Stimulated activated CD4-positive, alpha-beta T cell treated with anti-CD3 and anti-CD28 coated beads, Interleukin-4, amount 100 ng/mL, for 24 hours (primary cell): ENCODE measurements around the gene TECR.
"Not testable (repeated sequence)": the region's sequence is repeated elsewhere in the genome, so short reads cannot be mapped to it uniquely, and the experiment has no call there.

ENCODE experiments used
- DNase-seq: peaks from one replicate; pipeline ENCODE4 v3.0.0-alpha.2; 2020

The TECR gene

GRCh38 chr19:14599548-14600147, 70.3 kb downstream of the TECR start:
- DNase-seq = no peak

GRCh38 chr19:14603990-14604387, 74.6 kb downstream of the TECR start:
- DNase-seq = no peak

DNA sequence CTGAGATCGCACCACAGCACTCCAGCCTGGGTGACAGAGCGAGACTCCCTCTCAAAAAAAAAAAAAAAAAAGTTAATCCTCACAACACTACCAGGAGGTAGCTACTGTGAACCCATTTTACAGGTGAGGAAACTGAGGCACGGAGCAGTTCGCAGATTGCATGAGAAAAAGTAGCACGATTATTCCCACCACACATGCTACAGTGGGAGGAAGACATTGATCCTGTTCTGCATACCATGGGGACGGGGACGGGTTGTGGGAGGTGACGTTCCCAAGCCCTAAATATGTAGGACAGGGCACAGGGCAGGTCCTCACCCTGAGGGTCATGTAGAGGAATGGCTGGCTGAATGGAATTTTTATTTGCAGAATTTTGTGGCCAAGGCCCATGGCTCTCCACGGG, 77.2 kb downstream of the TECR start:
- no peak for DNase-seq

DNA sequence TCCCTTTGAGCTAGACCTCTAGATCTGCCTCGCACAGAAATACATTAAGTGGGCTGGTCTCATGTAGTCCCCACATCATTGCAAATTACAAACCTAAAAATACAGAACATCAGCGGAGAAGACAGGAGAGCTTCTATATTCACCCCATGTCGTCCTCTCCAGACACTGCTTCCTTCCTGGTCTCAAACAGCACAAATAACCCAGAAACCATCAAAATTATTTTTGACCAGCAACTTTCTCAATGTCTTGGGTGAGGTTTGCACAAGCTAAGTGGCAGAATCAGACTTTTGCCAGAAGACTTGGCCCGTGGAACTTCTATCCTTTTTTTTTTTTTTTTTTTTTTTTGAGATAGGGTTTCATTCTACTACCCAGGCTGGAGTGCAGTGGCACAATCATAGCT, 81.7 kb downstream of the TECR start:
- DNase-seq = no peak

DNA sequence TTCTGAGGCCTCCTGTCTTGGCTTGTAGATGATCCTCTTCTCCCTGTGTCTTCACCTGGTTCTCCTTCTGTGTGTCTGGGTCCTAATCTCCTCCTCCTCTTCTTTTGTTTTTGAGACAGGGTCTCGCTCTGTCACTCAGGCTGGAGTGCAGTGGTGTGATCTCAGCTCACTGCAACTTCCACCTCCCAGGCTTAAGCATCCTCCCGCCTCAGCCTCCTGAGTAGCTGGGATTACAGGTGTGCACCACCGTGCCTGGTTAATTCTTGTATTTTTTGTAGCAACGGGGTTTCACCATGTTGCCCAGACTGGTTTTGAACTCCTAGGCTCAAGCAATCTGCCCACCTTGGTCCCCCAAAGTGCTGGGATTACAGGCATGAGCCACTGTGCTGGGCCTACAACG, 82.8 kb downstream of the TECR start:
- not testable (repeated sequence) for DNase-seq

DNA sequence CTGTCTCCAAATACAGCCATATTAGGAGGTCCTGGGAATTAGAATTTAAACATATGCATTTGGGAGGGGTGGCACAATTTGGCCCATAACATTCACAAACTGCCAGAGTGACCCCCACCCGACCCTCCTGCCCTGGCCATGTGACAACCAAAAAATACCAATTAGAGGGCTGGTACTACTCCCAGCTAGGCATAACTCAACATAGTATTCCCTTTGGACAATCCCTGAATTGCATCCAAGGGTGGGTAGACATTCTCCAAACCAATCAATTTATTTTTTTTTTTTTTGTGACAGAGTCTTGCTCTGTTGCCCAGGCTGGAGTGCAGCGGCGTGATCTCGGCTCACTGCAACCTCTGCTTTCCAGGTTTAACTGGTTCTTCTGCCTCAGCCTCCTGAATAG, 83.3 kb downstream of the TECR start:
- DNase-seq = no peak

DNA sequence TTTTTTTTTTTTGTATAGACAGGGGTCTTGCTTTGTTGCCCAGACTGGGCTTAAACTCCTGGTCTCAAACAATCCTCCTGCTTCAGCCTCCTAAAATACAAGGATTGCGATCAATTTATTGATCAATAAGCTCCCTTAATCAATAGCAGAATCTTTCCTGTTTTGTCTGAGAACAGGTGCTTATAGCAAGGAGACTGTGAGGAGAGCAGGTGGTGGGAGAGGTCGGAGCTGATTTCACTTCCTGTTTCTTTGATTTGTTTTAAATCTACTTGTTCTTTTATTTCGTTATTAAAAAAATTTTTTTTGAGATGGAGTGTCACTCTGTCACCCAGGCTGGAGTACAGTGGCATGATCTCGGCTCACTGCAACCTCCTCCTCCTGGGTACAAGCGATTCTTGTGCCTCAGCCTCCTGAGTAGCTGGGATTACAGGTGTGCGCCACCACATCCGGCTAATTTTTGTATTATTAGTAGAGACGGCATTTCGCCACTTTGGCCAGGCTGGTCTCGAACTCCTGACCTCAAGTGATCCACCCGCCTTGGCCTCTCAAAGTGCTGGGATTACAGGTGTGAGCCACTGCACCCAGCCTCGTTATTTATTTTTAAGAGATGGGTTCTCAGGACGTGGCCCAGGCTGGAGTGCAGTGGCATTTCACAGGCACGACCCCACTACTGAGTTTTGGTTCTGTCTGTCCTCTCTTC, 84.2 kb downstream of the TECR start:
- DNase-seq = not testable (repeated sequence)

DNA sequence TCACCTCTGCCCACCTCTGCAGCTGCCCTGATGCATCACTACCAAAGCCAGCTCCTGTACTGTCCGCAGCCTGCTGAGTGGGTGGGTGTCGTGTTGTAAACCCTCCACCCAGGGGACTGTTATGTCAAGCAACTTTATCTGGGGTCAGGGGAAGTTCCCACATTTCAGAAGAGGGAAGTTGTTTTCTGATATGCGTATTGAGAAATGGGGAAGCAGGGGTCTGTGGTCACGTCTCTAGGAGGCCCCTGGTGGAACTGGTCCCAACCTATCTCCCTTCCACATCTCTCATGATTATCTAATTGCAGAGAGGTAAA, 84.7 kb downstream of the TECR start:
- DNase-seq = no peak
